Measurements from ENCODE around the gene GPR146. TPM values are rescaled to one million over a fixed set of nuclear protein-coding genes. Genes with fewer than 3 reads are reported as not detected.

GPR146 gene
- total and polyA plus RNA-seq, 2 of the 8 experiments (the other 6 are each of a cell fraction or from before 2014, with no cell fraction given): 1.8 to 2.7 TPM

GRCh38 chr7:1010226-1010625, 34.1 kb upstream of the GPR146 start (continued):
- no peak for TF ChIP-seq RFX5 (IDR thresholded peaks at IDR 0.05; ENCODE audit: borderline replicate concordance, low read depth, low read length)
- no peak for TF ChIP-seq SAP30 (IDR thresholded peaks at IDR 0.05; ENCODE audit: insufficient read depth, insufficient replicate concordance, low read length)
- TF ChIP-seq SRF (IDR thresholded peaks at IDR 0.05; ENCODE audit: low read depth, low read length): no peak

Data from H1 (cell line).